GM12878 (cell line): ENCODE results near the gene RAB25. TPM values are rescaled to one million over a fixed set of nuclear protein-coding genes. Genes with fewer than 3 reads are reported as not detected.

ENCODE experiments used
- BRCA1 ChIP-seq: IDR thresholded peaks from 2 replicates; pipeline ENCODE4 v1.6.1; 2011; ENCODE audit warnings: low read depth, low read length, improper control_type of control experiment
- CHD4 ChIP-seq: fragments of 200-600 bp; sonication (generic); IDR thresholded peaks from 2 replicates; pipeline ENCODE4 v1.6.1; 2016; ENCODE audit warnings: mild to moderate bottlenecking
- EED ChIP-seq: sonication (generic); IDR thresholded peaks from 2 replicates; pipeline ENCODE4 v1.6.1; 2016; ENCODE audit warnings: antibody characterized with exemption, low read depth
- ESRRA ChIP-seq: IDR thresholded peaks from 2 replicates; pipeline ENCODE4 v1.6.1; 2012; ENCODE audit warnings: mild to moderate bottlenecking, low read length, improper control_type of control experiment
- HDGF ChIP-seq: fragments of 450-650 bp; IDR thresholded peaks from 2 replicates; pipeline ENCODE4 v1.6.1; 2016; ENCODE audit warnings: antibody characterized with exemption
- KLF5 ChIP-seq: fragments of 450-650 bp; IDR thresholded peaks from 2 replicates; pipeline ENCODE4 v1.6.1; 2014; ENCODE audit warnings: mild to moderate bottlenecking; ENCODE audit not compliant: partially characterized antibody
- POLR2AphosphoS2 ChIP-seq: IDR thresholded peaks from 2 replicates; pipeline ENCODE4 v1.6.1; 2011; ENCODE audit warnings: low read depth, mild to moderate bottlenecking, low read length, improper control_type of control experiment, moderate library complexity
- RCOR1 ChIP-seq: conservative IDR thresholded peaks from 2 replicates; pipeline ENCODE4 v1.6.1; 2012; ENCODE audit warnings: low read depth, low read length, improper control_type of control experiment
- SMARCA5 ChIP-seq: fragments of 450-650 bp; IDR thresholded peaks from 2 replicates; pipeline ENCODE4 v1.6.1; 2017; ENCODE audit warnings: mild to moderate bottlenecking
- STAT3 ChIP-seq: IDR thresholded peaks from 2 replicates; pipeline ENCODE4 v1.6.1; 2011; ENCODE audit warnings: low read depth, low read length, improper control_type of control experiment
- SUZ12 ChIP-seq: fragments of 200-600 bp; sonication (generic); IDR thresholded peaks from one replicate; pipeline ENCODE4 v1.6.1; 2018; ENCODE audit warnings: antibody characterized with exemption, mild to moderate bottlenecking; ENCODE audit not compliant: unreplicated experiment
- ZNF217 ChIP-seq: fragments of 450-650 bp; IDR thresholded peaks from 2 replicates; pipeline ENCODE4 v1.6.1; 2017; ENCODE audit warnings: antibody characterized with exemption, mild to moderate bottlenecking
- polyA plus RNA-seq, 11 experiments: library from polyadenylated mRNA; depleted of rRNA in 4 of 11; unstranded in 6 of 11; stranded (reverse) in 5 of 11; fragments of >200 nt; fragmentation: Nextera tagmentation in 4 of 11; fragmentation: Illumina TruSeq in 1 of 11; extraction: Ambion mirVana in 4 of 11; extraction: Trizol in 1 of 11; gene quantifications; 1 replicate in 1 of 11; 2 replicates in 10 of 11; pipeline versions ENCODE4 v1.2.1 to v1.2.3, GENCODE V29; 2011 to 2016; ENCODE audit warnings: inconsistent platforms in 2 of 11, missing spikeins in 2 of 11, low read depth in 1 of 11
- total RNA-seq, 4 experiments: library from RNA; depleted of rRNA in 3 of 4; stranded (reverse); fragments of >200 nt in 3 of 4; fragmentation: Illumina TruSeq in 1 of 4; extraction: Trizol in 1 of 4; gene quantifications; 2 replicates each; pipeline versions ENCODE4 v1.2.1 to v1.2.3, GENCODE V29; 2013 to 2021
- TF ChIP-seq, protein P1 (sequence below): fragments of 450-650 bp; IDR thresholded peaks from 2 replicates; pipeline ENCODE4 v1.6.1; 2016; ENCODE audit warnings: mild to moderate bottlenecking
- TF ChIP-seq, protein P2 (sequence below): fragments of 450-650 bp; formaldehyde crosslinking; IDR thresholded peaks from 2 replicates; pipeline ENCODE4 v1.4.0; 2022; ENCODE audit warnings: mild to moderate bottlenecking, moderate library complexity
- TF ChIP-seq, protein P3 (sequence below): IDR thresholded peaks from 2 replicates; pipeline ENCODE4 v1.6.1; 2011; ENCODE audit warnings: borderline replicate concordance, low read depth, mild to moderate bottlenecking, moderate library complexity, low read length; ENCODE audit not compliant: insufficient read depth, poor library complexity, severe bottlenecking
- TF ChIP-seq, protein P4 (sequence below): fragments of 450-650 bp; IDR thresholded peaks from 2 replicates; pipeline ENCODE4 v1.6.1; 2014; ENCODE audit warnings: mild to moderate bottlenecking
- TF ChIP-seq, protein P5 (sequence below): IDR thresholded peaks from 2 replicates; pipeline ENCODE4 v1.6.1; 2012; ENCODE audit warnings: low read depth, low read length, improper control_type of control experiment
- TF ChIP-seq, protein P6 (sequence below): fragments of 450-650 bp; IDR thresholded peaks from 2 replicates; pipeline ENCODE4 v1.6.1; 2018; ENCODE audit warnings: borderline replicate concordance, mild to moderate bottlenecking; ENCODE audit not compliant: partially characterized antibody
- TF ChIP-seq, protein P7 (sequence below): IDR thresholded peaks from 2 replicates; pipeline ENCODE4 v1.6.1; 2011; ENCODE audit warnings: low read depth, mild to moderate bottlenecking, low read length, moderate library complexity, borderline replicate concordance; ENCODE audit errors: extremely low read depth

Gene RAB25
- total and polyA plus RNA-seq, 10 of the 15 experiments (the other 5 are each of a cell fraction or from before 2014, with no cell fraction given), result 0.16 to 0.36 (median 0.22) TPM; not detected in 7

DNA sequence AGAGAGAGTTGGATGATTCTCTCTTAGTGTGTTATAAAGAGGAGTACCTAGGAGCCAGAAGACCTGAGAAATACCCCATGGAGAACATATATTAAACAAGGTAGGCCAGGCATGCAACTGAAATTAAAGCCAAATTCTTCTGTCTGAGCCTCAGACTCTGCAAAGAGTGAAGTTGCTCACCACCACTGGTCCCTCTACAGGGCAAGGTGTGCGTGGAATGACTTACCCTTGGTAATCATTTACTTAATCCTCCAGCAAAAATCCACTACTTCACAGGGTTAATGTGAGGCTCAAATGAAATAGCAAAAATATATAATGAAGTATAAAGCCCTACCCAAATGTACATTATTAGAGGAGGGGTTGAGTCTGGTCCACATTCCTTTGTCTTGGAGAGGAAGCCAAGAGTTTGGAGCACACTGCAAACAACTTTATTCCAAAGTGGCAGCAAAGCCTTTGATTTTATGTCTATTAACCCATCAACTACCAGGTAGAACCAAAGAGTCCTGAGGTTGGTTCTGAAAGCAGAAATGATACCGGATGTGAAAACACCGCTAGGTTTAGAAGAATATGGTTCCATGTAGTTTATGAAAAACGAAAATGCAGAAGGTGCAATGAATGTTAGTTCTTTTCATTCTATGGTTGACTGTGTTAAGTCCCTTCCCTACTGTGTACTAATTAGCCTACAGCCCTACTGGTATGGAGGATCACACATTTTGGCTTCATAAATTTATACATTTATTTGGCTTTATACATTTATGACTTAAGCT is 48.7 kb upstream of the RAB25 start (continued):
- TF ChIP-seq RCOR1, result 0 out of 2 replicates have a peak, but pooled peaks have one; percentile 83
- TF ChIP-seq, protein P1, sequence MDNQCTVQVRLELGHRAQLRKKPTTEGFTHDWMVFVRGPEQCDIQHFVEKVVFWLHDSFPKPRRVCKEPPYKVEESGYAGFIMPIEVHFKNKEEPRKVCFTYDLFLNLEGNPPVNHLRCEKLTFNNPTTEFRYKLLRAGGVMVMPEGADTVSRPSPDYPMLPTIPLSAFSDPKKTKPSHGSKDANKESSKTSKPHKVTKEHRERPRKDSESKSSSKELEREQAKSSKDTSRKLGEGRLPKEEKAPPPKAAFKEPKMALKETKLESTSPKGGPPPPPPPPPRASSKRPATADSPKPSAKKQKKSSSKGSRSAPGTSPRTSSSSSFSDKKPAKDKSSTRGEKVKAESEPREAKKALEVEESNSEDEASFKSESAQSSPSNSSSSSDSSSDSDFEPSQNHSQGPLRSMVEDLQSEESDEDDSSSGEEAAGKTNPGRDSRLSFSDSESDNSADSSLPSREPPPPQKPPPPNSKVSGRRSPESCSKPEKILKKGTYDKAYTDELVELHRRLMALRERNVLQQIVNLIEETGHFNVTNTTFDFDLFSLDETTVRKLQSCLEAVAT, result no peak
- TF ChIP-seq EED, result no peak
- TF ChIP-seq, protein P2, sequence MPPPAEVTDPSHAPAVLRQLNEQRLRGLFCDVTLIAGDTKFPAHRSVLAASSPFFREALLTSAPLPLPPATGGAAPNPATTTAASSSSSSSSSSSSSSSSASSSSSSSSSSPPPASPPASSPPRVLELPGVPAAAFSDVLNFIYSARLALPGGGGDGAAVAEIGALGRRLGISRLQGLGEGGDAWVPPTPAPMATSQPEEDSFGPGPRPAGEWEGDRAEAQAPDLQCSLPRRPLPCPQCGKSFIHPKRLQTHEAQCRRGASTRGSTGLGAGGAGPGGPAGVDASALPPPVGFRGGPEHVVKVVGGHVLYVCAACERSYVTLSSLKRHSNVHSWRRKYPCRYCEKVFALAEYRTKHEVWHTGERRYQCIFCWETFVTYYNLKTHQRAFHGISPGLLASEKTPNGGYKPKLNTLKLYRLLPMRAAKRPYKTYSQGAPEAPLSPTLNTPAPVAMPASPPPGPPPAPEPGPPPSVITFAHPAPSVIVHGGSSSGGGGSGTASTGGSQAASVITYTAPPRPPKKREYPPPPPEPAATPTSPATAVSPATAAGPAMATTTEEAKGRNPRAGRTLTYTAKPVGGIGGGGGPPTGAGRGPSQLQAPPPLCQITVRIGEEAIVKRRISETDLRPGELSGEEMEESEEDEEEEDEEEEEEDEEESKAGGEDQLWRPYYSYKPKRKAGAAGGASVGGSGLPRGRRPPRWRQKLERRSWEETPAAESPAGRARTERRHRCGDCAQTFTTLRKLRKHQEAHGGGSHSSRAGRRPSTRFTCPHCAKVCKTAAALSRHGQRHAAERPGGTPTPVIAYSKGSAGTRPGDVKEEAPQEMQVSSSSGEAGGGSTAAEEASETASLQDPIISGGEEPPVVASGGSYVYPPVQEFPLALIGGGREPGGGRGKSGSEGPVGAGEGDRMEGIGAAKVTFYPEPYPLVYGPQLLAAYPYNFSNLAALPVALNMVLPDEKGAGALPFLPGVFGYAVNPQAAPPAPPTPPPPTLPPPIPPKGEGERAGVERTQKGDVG (CRISPR knock-in tag), result no peak
- TF ChIP-seq ESRRA, result no peak
- no peak for TF ChIP-seq KLF5
- no peak for TF ChIP-seq BRCA1
- TF ChIP-seq ZNF217, result 0 out of 2 replicates have a peak, but pooled peaks have one; percentile 22
- TF ChIP-seq, protein P3, sequence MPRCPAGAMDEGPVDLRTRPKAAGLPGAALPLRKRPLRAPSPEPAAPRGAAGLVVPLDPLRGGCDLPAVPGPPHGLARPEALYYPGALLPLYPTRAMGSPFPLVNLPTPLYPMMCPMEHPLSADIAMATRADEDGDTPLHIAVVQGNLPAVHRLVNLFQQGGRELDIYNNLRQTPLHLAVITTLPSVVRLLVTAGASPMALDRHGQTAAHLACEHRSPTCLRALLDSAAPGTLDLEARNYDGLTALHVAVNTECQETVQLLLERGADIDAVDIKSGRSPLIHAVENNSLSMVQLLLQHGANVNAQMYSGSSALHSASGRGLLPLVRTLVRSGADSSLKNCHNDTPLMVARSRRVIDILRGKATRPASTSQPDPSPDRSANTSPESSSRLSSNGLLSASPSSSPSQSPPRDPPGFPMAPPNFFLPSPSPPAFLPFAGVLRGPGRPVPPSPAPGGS, result no peak
- no peak for TF ChIP-seq SMARCA5
- TF ChIP-seq, protein P4, sequence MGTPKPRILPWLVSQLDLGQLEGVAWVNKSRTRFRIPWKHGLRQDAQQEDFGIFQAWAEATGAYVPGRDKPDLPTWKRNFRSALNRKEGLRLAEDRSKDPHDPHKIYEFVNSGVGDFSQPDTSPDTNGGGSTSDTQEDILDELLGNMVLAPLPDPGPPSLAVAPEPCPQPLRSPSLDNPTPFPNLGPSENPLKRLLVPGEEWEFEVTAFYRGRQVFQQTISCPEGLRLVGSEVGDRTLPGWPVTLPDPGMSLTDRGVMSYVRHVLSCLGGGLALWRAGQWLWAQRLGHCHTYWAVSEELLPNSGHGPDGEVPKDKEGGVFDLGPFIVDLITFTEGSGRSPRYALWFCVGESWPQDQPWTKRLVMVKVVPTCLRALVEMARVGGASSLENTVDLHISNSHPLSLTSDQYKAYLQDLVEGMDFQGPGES, result no peak
- TF ChIP-seq HDGF, result no peak
- TF ChIP-seq POLR2AphosphoS2, result no peak
- TF ChIP-seq STAT3, result no peak
- TF ChIP-seq, protein P5, sequence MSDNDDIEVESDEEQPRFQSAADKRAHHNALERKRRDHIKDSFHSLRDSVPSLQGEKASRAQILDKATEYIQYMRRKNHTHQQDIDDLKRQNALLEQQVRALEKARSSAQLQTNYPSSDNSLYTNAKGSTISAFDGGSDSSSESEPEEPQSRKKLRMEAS, result no peak
- TF ChIP-seq, protein P6, sequence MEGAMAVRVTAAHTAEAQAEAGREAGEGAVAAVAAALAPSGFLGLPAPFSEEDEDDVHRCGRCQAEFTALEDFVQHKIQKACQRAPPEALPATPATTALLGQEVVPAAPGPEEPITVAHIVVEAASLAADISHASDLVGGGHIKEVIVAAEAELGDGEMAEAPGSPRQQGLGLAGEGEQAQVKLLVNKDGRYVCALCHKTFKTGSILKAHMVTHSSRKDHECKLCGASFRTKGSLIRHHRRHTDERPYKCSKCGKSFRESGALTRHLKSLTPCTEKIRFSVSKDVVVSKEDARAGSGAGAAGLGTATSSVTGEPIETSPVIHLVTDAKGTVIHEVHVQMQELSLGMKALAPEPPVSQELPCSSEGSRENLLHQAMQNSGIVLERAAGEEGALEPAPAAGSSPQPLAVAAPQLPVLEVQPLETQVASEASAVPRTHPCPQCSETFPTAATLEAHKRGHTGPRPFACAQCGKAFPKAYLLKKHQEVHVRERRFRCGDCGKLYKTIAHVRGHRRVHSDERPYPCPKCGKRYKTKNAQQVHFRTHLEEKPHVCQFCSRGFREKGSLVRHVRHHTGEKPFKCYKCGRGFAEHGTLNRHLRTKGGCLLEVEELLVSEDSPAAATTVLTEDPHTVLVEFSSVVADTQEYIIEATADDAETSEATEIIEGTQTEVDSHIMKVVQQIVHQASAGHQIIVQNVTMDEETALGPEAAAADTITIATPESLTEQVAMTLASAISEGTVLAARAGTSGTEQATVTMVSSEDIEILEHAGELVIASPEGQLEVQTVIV, result no peak
- TF ChIP-seq, protein P7, sequence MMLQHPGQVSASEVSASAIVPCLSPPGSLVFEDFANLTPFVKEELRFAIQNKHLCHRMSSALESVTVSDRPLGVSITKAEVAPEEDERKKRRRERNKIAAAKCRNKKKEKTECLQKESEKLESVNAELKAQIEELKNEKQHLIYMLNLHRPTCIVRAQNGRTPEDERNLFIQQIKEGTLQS, result no peak
- TF ChIP-seq SUZ12, result no peak
- TF ChIP-seq CHD4, result no peak
